ENCODE results near the gene RPL22L1.
"Not testable (repeated sequence)": the region's sequence is repeated elsewhere in the genome, so short reads cannot be mapped to it uniquely, and the experiment has no call there.

The RPL22L1 gene

GRCh38 chr3:170869645-170870593 lies at the start of gene RPL22L1:
TSS of gene RPL22L1 (minus strand) at chr3:170870195. CDS start at chr3:170870167, 28 bp downstream.
- DNase-seq = peak; percentile 97

DNA sequence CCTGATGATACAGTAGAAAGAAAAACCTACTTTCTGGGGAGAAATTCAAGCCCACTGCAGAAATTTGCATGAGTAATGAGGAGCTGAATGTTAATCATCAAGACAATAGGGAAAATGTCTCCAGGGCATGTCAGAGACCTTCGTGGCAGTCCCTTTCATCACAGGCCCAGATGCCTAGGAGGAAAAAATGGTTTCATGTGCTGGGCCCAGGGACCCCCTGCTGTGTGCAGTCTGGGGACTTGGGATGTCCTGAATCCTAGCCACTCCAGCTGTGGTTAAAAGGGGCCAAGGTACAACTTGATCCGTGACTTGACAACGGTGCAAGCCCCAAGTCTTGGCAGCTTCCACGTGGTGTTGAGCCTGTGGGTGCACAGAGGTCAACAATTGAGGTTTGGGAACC lies 48.7 kb upstream of the RPL22L1 start:
- DNase-seq = no peak

DNA sequence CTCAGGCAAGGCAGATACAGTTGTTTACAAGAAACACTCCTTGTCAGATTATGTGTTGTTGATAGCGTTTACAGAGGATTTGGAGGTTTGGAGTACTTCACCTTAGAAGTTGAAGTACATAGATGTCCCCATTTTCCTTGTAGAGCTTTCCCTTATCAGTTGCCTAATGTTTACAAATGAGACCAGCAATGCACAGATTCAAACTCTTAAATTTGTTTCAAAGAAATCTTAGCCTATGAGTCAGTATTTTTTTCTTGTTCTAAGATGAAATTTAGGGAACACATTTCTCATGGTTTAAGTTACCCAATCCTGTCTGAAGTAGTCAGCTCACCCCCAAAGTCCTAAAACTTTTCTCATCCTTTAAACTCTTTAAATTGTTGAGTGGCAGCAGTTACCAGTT lies 44.7 kb upstream of the RPL22L1 start:
- DNase-seq = no peak

GRCh38 chr3:170914212-170914611 lies 44.2 kb upstream of the RPL22L1 start:
- DNase-seq = no peak

DNA sequence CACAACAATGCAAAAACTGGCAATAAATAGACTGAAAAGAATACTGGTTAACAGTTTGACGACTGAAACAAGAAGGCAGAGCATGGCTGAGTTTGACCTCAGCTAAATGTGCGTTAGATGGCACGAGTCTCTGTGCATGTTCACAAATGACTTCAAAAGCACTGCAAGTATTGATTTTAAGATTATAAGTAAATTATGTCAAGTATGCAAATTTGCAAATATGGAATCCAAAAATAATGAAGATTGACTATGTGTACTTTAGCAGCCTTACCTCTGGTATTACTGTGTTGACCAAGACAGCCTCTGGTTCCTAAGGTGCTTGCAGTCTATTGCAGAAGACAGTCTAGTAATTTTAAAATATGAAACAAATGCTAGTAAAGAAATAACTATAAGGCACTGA lies 41.1 kb upstream of the RPL22L1 start:
- DNase-seq = no peak

DNA sequence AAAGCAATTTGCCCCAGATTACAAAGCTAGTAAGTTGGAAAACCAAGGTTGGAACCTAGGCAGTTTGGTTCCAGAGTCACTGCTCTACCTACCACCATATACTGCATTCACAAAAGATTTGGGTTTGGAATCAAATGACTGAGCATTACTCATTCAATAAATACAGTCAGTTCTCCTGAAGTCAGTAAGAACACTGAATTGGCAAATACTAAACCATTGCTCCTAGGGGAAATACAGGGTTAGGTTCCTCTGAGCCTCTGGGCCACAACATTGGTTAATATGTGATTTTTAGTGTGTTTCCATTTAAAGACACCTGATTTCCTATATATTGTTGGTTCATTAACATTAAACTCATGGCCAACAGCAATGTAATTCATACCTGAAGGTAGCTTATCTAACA lies 40.5 kb upstream of the RPL22L1 start:
- DNase-seq = no peak

DNA sequence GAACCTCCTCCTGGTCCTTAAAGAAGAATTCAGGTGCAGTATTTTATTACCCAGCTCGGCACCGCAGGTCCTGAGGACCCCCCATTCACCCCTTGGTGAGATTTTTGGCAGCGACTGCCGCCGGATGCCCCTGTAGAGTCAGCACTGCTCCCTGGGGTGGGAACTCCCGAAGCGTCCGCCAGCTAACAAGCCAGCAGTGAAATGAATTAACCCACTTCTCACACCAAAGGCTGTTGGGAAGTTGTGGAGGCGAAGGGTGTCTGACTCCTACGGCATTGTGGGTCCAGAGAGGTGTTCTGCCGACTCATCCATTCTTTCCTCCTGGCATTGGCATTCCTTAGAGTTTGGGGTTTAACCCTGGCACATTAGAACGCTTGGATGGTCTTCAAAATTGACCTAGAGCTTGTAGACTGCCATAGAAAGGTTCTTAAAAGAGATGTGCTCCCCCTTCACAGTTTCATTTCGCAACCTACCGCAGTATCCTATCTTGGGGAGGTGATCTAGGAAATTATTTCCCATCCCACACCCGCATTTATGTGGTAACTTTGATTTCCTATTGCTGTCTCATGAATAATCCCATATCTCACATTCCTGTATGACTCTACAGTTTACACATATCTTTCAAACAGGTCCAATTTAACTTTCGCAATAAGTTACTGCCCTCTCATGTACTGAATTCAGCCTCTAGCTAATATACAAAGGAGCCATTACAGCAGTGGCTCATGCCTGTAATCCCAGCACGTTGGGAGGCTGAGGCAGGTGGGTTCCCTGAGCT lies 39.3 kb upstream of the RPL22L1 start:
- DNase-seq = no peak

- peak; percentile 98 for DNase-seq
Observed at GRCh38 chr3:170908235-170909116, 38.5 kb upstream of the RPL22L1 start, which contains the start of gene EIF5A2. TSS of gene EIF5A2 (minus strand) at chr3:170908637. CDS start at chr3:170907806, 831 bp downstream.

- DNase-seq = peak; percentile 5
Observed at GRCh38 chr3:170907637-170908234, 37.7 kb upstream of the RPL22L1 start.

DNA sequence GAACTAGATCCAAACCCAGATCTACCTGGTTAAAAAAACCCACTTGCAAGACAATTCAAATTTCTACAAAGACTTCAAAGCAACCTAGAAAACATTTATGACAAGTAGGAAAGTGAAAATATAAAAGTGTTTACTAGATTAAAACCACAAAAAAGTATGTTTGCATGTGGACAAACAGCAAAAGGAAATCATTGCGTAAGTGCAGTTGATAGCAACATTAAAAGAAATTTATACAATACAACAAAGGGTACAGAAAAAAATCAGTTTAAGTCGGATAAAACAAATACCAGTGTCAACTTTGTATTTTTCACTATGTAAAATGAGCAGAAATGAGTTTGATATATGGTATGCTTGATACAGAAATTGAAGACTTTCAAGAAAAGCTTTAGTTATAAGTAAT lies 35.9 kb upstream of the RPL22L1 start:
- no peak for DNase-seq

- no peak for DNase-seq
Observed at GRCh38 chr3:170903123-170903522, 33.1 kb upstream of the RPL22L1 start.

- DNase-seq = no peak
Observed at GRCh38 chr3:170899455-170899854, 29.5 kb upstream of the RPL22L1 start.

DNA sequence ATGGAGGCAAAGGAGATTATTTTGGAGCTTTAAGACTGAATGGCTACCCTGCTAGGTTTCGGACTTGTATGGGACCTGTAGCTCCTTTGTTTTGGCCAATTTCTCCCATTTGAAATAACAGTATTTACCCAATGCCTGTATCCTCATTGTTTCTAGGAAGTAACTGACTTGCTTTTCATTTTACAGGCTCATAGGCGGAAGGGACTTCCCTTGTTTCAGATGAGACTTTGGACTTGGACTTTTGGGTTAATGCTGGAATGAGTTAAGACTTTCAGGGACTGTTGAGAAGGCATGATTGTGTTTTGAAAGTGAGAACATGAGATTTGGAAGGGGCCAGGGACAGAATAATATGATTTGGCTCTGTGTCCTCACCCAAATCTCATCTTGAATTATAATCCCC lies 28.0 kb upstream of the RPL22L1 start:
- no peak for DNase-seq

DNA sequence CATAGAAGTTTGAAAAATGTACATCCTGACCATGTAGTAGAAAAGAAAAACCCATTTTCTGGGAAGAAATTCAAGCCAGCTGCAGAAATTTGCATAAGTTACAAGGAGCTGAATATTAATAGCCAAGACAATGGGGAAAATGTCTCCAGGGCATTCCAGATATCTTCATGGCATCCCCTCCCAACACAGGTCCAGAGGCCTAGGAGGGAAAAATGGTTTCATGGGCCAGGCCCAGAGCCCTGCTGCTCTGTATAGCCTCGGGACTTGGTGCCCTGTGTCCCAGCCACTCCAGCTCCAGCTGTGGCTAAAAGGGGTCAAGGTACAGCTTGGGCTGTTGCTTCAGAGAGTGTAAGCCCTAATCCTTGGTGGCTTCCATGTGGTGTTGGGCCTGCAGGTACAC lies 27.2 kb upstream of the RPL22L1 start:
- not testable (repeated sequence) for DNase-seq

GRCh38 chr3:170896781-170897180 lies 26.8 kb upstream of the RPL22L1 start:
- DNase-seq = no peak

- not testable (repeated sequence) for DNase-seq
Observed at GRCh38 chr3:170896333-170896732, 26.3 kb upstream of the RPL22L1 start.

- DNase-seq = no peak
Observed at GRCh38 chr3:170893895-170894294, 23.9 kb upstream of the RPL22L1 start.

DNA sequence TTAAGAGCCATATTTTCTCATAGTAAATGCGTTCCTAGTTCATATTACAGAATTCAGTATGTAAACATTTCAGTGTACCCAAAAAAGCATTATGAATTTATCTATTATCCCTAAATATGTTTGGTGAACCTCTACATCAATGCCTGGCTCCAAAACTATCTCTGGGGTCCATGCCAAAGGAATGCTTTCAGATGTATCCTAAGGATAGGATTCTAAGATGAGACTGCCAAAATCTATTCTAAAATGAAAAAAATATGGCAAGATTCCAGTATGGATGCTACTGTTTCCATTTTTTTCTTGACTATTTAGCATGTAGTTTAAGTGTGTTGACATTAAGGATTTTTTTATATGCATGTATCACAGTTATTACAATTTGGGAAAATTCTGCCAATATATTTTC lies 19.6 kb upstream of the RPL22L1 start:
- DNase-seq = no peak

DNA sequence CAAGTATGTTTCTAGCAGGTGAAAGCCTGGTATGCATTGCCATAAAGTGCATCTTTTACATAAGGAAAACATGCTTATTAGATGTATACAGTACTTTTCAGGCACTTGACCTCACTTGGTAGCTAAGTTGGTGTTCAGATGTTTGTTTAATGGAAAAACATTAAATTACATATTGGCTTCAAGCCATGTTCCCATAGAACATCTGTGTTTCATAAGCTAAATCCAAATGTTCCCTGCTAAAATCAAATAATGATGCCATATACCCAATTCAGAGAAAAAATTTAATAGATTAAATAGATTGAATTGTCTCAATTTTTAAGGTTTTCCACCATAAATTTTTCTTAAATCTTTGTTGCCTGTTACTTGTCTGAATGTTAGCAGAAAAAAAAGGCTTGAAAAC lies 19.1 kb upstream of the RPL22L1 start:
- DNase-seq = no peak

- not testable (repeated sequence) for DNase-seq
Observed at GRCh38 chr3:170884109-170884930, 14.3 kb upstream of the RPL22L1 start.

GRCh38 chr3:170878688-170879087 lies 8.7 kb upstream of the RPL22L1 start:
- DNase-seq = not testable (repeated sequence)
